SK-N-MC (cell line): Measurements from ENCODE around the gene ACO2.

Source experiments
- EZH2 ChIP-seq: fragments of 200-600 bp; sonication (generic); IDR thresholded peaks from one replicate; pipeline ENCODE4 v1.6.1; 2017; ENCODE audit warnings: antibody characterized with exemption
- POLR2AphosphoS5 ChIP-seq: IDR thresholded peaks from 2 replicates; pipeline ENCODE4 v1.6.1; 2012; ENCODE audit warnings: mild to moderate bottlenecking, low read depth, low read length, borderline replicate concordance

- TF ChIP-seq POLR2AphosphoS5 (no peak; the same call in 1 of the 2 replicates), EZH2 (no peak)
These were observed 57.4 kb downstream of the ACO2 start for GRCh38 chr22:41526226-41526829.
